GM19438 (cell line): ENCODE data around the gene C2CD4D.
"Not testable (repeated sequence)": the region's sequence is repeated elsewhere in the genome, so short reads cannot be mapped to it uniquely, and the experiment has no call there.

Experiments
- ATAC-seq: cut with Tn5 transposase; IDR thresholded peaks from one replicate; pipeline ENCODE4 v1.9.1; 2021; ENCODE audit warnings: low read depth; ENCODE audit not compliant: unreplicated experiment

The C2CD4D gene

GRCh38 chr1:151859891-151860293, 20.3 kb upstream of the C2CD4D start:
- ATAC-seq, result no peak

GRCh38 chr1:151858886-151859665, 19.5 kb upstream of the C2CD4D start:
- no peak for ATAC-seq

GRCh38 chr1:151858030-151858746, 18.6 kb upstream of the C2CD4D start:
- ATAC-seq, result no peak

- ATAC-seq, result no peak
These were observed 16.3 kb upstream of the C2CD4D start for GRCh38 chr1:151855933-151856332.

GRCh38 chr1:151855516-151855915, 15.9 kb upstream of the C2CD4D start:
- ATAC-seq, result not testable (repeated sequence)

- no peak for ATAC-seq
These were observed 15.0 kb upstream of the C2CD4D start for GRCh38 chr1:151854658-151855057.

GRCh38 chr1:151853411-151853943, 13.9 kb upstream of the C2CD4D start, which contains the start of gene THEM5:
Gene THEM5 (minus strand): TSS chr1:151853712. CDS start chr1:151853565, 147 bp downstream.
- no peak for ATAC-seq

- ATAC-seq, result no peak
These were observed 13.1 kb upstream of the C2CD4D start for GRCh38 chr1:151852733-151853132.

- ATAC-seq, result no peak
These were observed 12.3 kb upstream of the C2CD4D start for GRCh38 chr1:151851886-151852285.

GRCh38 chr1:151849871-151850270, 10.3 kb upstream of the C2CD4D start:
- ATAC-seq, result no peak

GRCh38 chr1:151849126-151849525, 9.5 kb upstream of the C2CD4D start:
- no peak for ATAC-seq

GRCh38 chr1:151847867-151848596, 8.4 kb upstream of the C2CD4D start:
- ATAC-seq, result no peak

GRCh38 chr1:151846686-151847237, 7.1 kb upstream of the C2CD4D start:
- no peak for ATAC-seq

GRCh38 chr1:151846062-151846568, 6.5 kb upstream of the C2CD4D start:
- no peak for ATAC-seq

- ATAC-seq, result no peak
These were observed 3.8 kb upstream of the C2CD4D start for GRCh38 chr1:151843398-151843797.

- no peak for ATAC-seq
These were observed 1.5 kb upstream of the C2CD4D start for GRCh38 chr1:151841141-151841540.

- ATAC-seq, result no peak
These were observed 801 bp upstream of the C2CD4D start for GRCh38 chr1:151840421-151840820.

GRCh38 chr1:151839082-151839412, 573 bp downstream of the C2CD4D start:
- ATAC-seq, result no peak

- no peak for ATAC-seq
These were observed 1.2 kb downstream of the C2CD4D start for GRCh38 chr1:151838222-151839081.

GRCh38 chr1:151837884-151838221, 1.8 kb downstream of the C2CD4D start:
- ATAC-seq, result no peak
